NCI-H1092 (cell line): ENCODE results near the gene LIPJ.

Experiments
- DNase-seq: peaks from one replicate; lab custom pipeline; 2025; lab: John Stamatoyannopoulos, UW

The LIPJ gene

GRCh38 chr10:88598055-88598454 is 11.5 kb downstream of the LIPJ start:
- DNase-seq, result no peak

GRCh38 chr10:88608052-88608732 is 21.6 kb downstream of the LIPJ start:
- no peak for DNase-seq

- DNase-seq, result no peak
Observed at GRCh38 chr10:88608780-88609179, 22.2 kb downstream of the LIPJ start.

GRCh38 chr10:88616250-88616977 is 29.9 kb downstream of the LIPJ start:
- no peak for DNase-seq

- no peak for DNase-seq
Observed at GRCh38 chr10:88617772-88618300, 31.3 kb downstream of the LIPJ start.

GRCh38 chr10:88618496-88618895 is 31.9 kb downstream of the LIPJ start:
- no peak for DNase-seq

- no peak for DNase-seq
Observed at GRCh38 chr10:88620441-88620840, 33.9 kb downstream of the LIPJ start.

- no peak for DNase-seq
Observed at GRCh38 chr10:88623835-88624234, 37.3 kb downstream of the LIPJ start.

GRCh38 chr10:88624840-88625239 is 38.3 kb downstream of the LIPJ start:
- DNase-seq, result no peak

- DNase-seq, result no peak
Observed at GRCh38 chr10:88640186-88640585, 53.6 kb downstream of the LIPJ start.

- DNase-seq, result no peak
Observed at GRCh38 chr10:88642209-88642608, 55.6 kb downstream of the LIPJ start.

- DNase-seq, result no peak
Observed at GRCh38 chr10:88642963-88643362, 56.4 kb downstream of the LIPJ start.

GRCh38 chr10:88647061-88647615 is 60.6 kb downstream of the LIPJ start:
- no peak for DNase-seq

GRCh38 chr10:88651101-88651551 is 64.6 kb downstream of the LIPJ start:
- no peak for DNase-seq

- no peak for DNase-seq
Observed at GRCh38 chr10:88652616-88653015, 66.1 kb downstream of the LIPJ start.
